Vagina (tissue), 2 donors: ENCODE results near the gene CYP4F11. TPM values are rescaled to one million over a fixed set of nuclear protein-coding genes. Genes with fewer than 3 reads are reported as not detected.
A peak's percentile ranks its signal among the peaks of the same experiment; 100 is the strongest.
"Not testable (repeated sequence)": the region's sequence is repeated elsewhere in the genome, so short reads cannot be mapped to it uniquely, and the experiment has no call there.

Experiments used
- DNase-seq, 2 donors: peaks; one replicate each; pipeline ENCODE4 v3.0.0-alpha.2; 2017; ENCODE audit errors: extremely low spot score in 2 of 2
- H3K27ac ChIP-seq: fragments of 200-600 bp; sonication (generic); one replicate; pipeline ENCODE4 v1.5.1; 2019
- H3K27me3 ChIP-seq: fragments of 200-600 bp; sonication (generic); one replicate; pipeline ENCODE4 v1.5.1; 2019
- H3K36me3 ChIP-seq, 2 donors: fragments of 200-600 bp; sonication (generic); one replicate each; pipeline ENCODE4 v1.5.1; 2017 to 2019
- H3K4me1 ChIP-seq: fragments of 200-600 bp; sonication (generic); one replicate; pipeline ENCODE4 v1.5.1; 2019
- H3K4me3 ChIP-seq, 2 donors: fragments of 200-600 bp; sonication (generic); 1 replicate in 1 of 2; 2 replicates in 1 of 2; pipeline ENCODE4 v1.5.1; 2016 to 2019
- H3K9me3 ChIP-seq: fragments of 200-600 bp; sonication (generic); one replicate; pipeline ENCODE4 v1.5.1; 2019
- POLR2A ChIP-seq, 2 donors: fragments of 450-650 bp; IDR thresholded peaks; one replicate each; pipeline ENCODE4 v1.6.1; 2017; ENCODE audit warnings: antibody characterized with exemption in 2 of 2, mild to moderate bottlenecking in 2 of 2, moderate library complexity in 2 of 2
- POLR2AphosphoS5 ChIP-seq, 2 donors: sonication (generic); formaldehyde crosslinking; IDR thresholded peaks; one replicate each; pipeline ENCODE4 v1.9.0; 2017; ENCODE audit warnings: antibody characterized with exemption in 2 of 2, mild to moderate bottlenecking in 2 of 2, low read depth in 1 of 2; ENCODE audit not compliant: insufficient read depth in 1 of 2
- intact Hi-C: fragments of 100-400 bp; cut with DNase I; formaldehyde crosslinking; loops from one replicate; pipeline ENCODE4 v1.15.1; 2023
- total RNA-seq: library from RNA; depleted of rRNA; stranded (reverse); fragments of >200 nt; gene quantifications from one replicate; pipeline ENCODE4 v1.2.3, GENCODE V29; 2016
- TF ChIP-seq, protein P1 (sequence below), 3 experiments: fragments of 450-650 bp in 2 of 3; fragments of 200-600 bp in 1 of 3; sonication (generic) in 1 of 3; IDR thresholded peaks; one replicate each; pipeline ENCODE4 v1.5.1; 2017 to 2019; ENCODE audit warnings: antibody characterized with exemption in 3 of 3, mild to moderate bottlenecking in 2 of 3, moderate library complexity in 2 of 3

CYP4F11 gene
- total RNA-seq, 1 donor from 2014 or later, result 5.6 TPM

GRCh38 chr19:15936950-15937349 is 2.6 kb upstream of the CYP4F11 start:
- peak in 1 of 2 donors; percentile 67 for DNase-seq
- H3K27me3 ChIP-seq, result no peaks in the 10 kb centered on the region
- no peaks in the 10 kb centered on the region for H3K36me3 ChIP-seq
- H3K4me3 ChIP-seq, result no peak overlapping the region
- H3K9me3 ChIP-seq, result no peaks in the 10 kb centered on the region
- intact Hi-C loops, result no loop called here
- H3K27ac ChIP-seq, result no peak overlapping the region
- H3K4me1 ChIP-seq, result peaks cover 19% of the 10 kb centered on the region
- TF ChIP-seq, protein P1, sequence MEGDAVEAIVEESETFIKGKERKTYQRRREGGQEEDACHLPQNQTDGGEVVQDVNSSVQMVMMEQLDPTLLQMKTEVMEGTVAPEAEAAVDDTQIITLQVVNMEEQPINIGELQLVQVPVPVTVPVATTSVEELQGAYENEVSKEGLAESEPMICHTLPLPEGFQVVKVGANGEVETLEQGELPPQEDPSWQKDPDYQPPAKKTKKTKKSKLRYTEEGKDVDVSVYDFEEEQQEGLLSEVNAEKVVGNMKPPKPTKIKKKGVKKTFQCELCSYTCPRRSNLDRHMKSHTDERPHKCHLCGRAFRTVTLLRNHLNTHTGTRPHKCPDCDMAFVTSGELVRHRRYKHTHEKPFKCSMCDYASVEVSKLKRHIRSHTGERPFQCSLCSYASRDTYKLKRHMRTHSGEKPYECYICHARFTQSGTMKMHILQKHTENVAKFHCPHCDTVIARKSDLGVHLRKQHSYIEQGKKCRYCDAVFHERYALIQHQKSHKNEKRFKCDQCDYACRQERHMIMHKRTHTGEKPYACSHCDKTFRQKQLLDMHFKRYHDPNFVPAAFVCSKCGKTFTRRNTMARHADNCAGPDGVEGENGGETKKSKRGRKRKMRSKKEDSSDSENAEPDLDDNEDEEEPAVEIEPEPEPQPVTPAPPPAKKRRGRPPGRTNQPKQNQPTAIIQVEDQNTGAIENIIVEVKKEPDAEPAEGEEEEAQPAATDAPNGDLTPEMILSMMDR (IDR thresholded peaks at IDR 0.05), result no peak
- no peak for TF ChIP-seq POLR2AphosphoS5 (IDR thresholded peaks at IDR 0.05; ENCODE audit: insufficient read depth in 1 of 2, low read depth in 1 of 2)
- no peak for TF ChIP-seq POLR2A (IDR thresholded peaks at IDR 0.05)

- Histone ChIP-seq H3K27ac (no peak overlapping the region), H3K4me3 (no peak overlapping the region), H3K9me3 (no peaks in the 10 kb centered on the region), H3K27me3 (no peaks in the 10 kb centered on the region), H3K4me1 (peaks cover 19% of the 10 kb centered on the region), H3K36me3 (no peaks in the 10 kb centered on the region)
- TF ChIP-seq POLR2A (IDR thresholded peaks at IDR 0.05), result no peak
- TF ChIP-seq POLR2AphosphoS5 (IDR thresholded peaks at IDR 0.05; ENCODE audit: insufficient read depth in 1 of 2, low read depth in 1 of 2), result no peak
- TF ChIP-seq, protein P1 (IDR thresholded peaks at IDR 0.05), result no peak
- no peak for DNase-seq
- intact Hi-C loops, result no loop called here
Observed at GRCh38 chr19:15936173-15936572, 1.8 kb upstream of the CYP4F11 start.

DNA sequence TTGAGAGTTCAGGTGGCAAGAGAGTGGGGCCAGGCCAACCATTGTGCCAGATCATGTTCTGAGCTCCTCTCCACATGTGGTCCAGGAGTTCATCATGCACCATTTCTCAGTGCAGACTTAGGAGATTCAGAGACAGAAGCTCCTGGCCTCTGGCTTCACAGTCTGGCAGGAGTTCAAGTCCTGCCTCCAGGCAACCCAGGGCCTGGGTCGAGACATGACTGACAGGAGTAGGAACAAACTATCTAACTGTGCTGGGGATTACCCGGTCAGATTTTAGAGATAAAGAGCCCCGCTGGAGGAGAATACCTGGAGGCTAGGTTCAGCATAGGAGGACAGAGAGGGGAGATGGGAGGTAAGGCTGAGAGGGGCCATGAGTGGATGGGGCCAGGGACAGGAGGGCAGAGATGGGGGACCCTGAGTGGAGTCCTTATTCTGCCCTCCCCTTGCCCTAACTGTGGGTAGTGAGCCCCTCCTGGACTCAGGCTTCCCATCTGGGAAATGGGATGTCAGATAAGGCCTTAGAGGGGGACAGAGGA is 906 bp upstream of the CYP4F11 start:
- Histone ChIP-seq H3K9me3 (no peaks in the 10 kb centered on the region), H3K27me3 (no peaks in the 10 kb centered on the region), H3K4me1 (peaks cover 19% of the 10 kb centered on the region), H3K27ac (no peak overlapping the region), H3K4me3 (no peak overlapping the region), H3K36me3 (no peaks in the 10 kb centered on the region)
- intact Hi-C loops, result no loop called here
- TF ChIP-seq POLR2AphosphoS5 (IDR thresholded peaks at IDR 0.05; ENCODE audit: insufficient read depth in 1 of 2, low read depth in 1 of 2), result no peak
- TF ChIP-seq, protein P1 (IDR thresholded peaks at IDR 0.05), result no peak
- TF ChIP-seq POLR2A (IDR thresholded peaks at IDR 0.05), result no peak
- peak in 1 of 2 donors; percentile 61 for DNase-seq

DNA sequence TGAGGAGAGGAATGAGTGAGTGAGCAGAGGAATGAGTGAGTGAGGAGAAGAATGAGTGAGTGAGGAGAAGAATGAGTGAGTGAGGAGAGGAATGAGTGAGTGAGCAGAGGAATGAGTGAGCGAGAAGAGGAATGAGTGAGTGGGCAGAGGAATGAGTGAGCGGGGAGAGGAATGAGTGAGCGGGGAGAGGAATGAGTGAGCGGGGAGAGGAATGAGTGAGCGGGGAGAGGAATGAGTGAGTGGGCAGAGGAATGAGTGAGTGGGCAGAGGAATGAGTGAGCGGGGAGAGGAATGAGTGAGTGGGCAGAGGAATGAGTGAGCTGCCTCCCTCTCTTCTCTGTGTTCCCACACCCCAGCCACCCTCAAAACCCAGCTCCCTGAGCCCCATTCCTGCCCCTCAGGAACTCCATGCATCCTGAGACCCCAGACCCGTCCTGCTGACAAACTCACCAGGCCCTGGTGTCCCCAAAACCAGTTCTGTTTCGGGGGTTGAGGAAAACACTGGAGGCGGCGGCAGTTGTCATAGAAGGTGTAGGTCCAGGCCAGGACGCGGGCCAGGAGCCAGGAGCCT is 483 bp downstream of the CYP4F11 start:
- H3K9me3 ChIP-seq, H3K36me3 ChIP-seq, H3K27ac ChIP-seq, intact Hi-C loops, H3K4me3 ChIP-seq, H3K27me3 ChIP-seq: not testable (repeated sequence)
- peak in 1 of 2 donors; percentile 67 for DNase-seq
- peaks cover 19% of the 10 kb centered on the region for H3K4me1 ChIP-seq

GRCh38 chr19:15928321-15928720 is 6.0 kb downstream of the CYP4F11 start:
- TF ChIP-seq, protein P1 (IDR thresholded peaks at IDR 0.05), result no peak
- TF ChIP-seq POLR2AphosphoS5 (IDR thresholded peaks at IDR 0.05; ENCODE audit: insufficient read depth in 1 of 2, low read depth in 1 of 2) (no peak), POLR2A (IDR thresholded peaks at IDR 0.05) (no peak)
- no peak overlapping the region for H3K4me3 ChIP-seq
- H3K27ac ChIP-seq, result no peak overlapping the region
- no peaks in the 10 kb centered on the region for H3K27me3 ChIP-seq
- H3K4me1 ChIP-seq, result no peaks in the 10 kb centered on the region
- H3K9me3 ChIP-seq, result no peaks in the 10 kb centered on the region
- H3K36me3 ChIP-seq, result no peaks in the 10 kb centered on the region
- DNase-seq, result no peak
- intact Hi-C loops, result no loop called here
